HG02884 (cell line): ENCODE data around the gene ARHGEF16.

Source experiments
- ATAC-seq: cut with Tn5 transposase; IDR thresholded peaks from one replicate; pipeline ENCODE4 v1.9.1; 2021; ENCODE audit warnings: mild to moderate bottlenecking, moderate library complexity; ENCODE audit not compliant: unreplicated experiment

ARHGEF16 gene

DNA sequence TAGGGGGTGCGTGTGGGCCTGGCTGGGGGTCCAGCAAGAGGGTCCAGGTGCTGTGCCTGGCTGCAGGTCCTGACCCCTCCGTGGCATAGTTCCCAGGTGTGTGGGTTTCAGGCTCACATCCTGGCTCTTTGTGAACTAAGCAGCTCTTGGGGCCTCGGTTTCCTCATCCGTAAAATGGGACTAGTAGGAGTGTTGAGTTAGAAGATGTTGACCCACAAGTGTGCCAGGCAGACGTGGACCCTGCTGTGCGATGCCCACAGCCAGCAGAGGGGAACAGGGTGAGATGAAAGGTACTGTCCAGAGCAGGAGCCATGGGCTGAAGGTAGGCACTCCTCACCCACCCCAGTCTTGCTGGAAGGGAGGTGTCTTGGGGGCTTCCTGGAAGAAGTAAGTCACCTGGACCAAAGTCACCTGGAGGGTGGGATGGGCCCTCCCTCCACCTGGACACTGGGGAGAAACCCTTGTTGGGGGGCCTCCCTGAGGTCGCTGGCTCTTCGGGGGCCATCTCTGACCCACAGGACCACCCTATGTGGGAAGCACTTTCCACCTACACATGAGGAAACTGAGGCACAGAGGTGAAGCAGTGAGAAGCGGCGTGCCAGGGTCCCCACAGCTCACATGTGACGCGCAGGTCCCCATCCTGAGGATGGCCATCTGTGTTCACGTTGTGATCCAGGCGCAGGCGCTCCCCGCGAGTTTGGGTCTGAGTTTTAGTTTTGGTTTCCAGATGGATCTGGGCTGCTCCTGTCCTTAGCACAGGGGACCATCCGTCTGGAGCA, 1.4 kb downstream of the ARHGEF16 start:
- no peak for ATAC-seq

DNA sequence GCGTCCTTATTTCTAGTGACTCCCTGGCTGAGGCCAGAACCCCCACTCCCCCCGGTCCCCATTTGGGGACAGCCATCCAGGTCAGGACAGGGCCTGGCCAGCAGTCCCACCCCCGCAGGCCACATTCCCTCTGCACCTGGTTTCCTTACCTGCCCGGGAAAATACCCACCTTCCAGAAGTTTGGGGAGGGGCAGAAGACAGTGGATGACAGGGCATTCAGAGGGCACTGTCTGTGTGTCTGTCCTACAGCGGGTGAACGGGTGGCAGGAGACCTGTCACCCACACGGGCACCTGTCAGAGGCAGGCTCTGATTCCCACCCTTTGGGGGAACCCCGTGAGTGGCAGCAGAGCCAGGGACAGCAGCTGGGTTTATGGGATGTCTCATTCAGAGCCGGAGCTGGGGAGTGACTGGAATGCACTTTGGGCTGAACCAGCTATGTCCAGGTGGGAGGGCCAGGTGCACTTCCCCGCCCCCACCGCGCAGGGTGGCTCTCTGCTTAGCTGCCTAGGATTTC, 2.0 kb downstream of the ARHGEF16 start:
- ATAC-seq: no peak

DNA sequence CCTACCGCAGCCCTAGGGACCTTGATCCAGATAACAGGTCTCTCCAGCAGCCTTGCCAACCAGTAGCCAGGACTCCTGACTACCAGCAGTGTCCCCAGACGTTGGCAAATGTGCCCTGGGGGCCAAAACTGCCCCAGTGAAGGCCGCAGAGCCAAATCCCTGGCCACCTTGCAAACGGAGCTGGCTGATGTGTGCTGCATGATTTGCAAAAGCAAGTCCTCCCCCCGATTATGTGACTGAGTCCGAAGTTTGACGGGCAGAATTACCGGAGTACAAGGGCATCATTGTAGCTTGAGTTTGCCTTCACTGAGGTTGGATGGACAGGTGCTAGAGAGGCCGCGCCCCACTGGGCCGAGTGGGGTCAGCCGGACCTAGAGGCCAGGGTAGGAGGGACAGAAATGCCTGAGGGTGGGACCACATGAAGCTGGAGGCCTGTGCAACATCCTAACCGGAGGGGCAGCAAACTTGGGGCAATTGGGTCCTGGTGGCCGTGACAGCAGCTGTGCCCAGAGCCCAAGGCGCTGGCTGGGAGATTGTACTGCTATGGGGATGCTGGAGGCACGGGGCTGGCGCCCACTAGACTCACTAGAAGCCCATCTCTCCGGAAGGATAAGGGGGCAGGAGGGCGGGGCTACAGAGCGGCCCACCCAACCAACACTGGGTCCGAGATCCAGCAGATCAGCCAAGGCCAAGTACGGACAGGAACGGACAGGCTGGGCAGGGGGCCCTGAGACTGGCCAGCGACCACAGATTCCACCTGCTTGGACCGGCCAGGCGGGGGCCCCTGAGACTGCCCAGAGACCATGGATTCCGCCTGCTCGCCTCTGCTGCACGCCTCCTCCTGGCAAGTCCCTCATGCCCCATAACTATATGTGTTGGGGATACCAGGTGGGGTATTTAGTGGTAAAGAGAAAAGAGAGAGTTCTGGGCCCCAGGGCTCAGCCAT, 2.8 kb downstream of the ARHGEF16 start:
- ATAC-seq: no peak

DNA sequence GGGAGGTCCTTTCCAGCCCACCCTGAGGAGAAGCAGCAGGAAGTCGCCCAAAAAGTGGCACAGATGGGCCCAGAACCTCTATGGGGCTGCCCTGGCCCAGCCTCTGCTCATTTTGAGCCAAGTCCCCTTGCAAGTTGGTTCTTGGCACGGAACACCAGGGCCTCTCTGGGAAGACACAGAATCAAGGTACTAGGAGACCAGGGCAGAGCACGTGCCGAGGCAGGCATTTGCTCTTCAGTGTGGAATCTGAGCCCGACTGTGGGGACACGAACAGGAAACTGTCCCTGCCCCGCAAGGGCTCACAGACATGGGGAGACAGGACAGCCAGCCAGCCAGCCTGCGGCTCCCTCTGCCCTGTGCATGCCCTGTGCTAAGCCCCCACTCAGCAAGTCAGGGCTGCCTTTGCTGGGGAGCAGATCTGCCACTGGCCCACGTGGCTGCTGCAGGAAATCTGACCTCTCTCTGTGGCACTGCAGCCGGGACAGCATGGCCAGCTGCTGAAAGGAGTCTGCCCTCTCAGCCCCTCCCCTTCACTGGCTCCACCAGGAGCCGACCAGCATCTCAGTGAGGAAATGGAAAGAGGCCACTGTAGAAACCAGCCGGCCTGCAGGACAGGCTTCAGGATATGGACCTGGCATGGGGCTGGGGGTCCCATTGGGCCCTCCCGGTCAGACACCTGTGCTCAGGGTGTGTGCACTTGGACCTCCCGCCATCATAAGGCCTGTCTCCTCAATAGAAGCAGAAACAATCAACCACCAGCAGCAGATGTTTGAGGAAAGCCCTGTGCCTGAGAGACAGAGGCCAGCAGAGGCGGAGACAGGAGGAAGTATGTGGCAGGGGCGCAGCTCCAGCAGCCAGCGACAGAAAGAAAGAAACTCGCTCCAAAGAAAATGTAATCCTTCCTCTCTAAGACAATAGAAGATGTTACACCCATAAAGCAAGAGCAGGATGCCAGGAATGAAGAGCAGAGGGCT, 3.7 kb downstream of the ARHGEF16 start:
- no peak for ATAC-seq

DNA sequence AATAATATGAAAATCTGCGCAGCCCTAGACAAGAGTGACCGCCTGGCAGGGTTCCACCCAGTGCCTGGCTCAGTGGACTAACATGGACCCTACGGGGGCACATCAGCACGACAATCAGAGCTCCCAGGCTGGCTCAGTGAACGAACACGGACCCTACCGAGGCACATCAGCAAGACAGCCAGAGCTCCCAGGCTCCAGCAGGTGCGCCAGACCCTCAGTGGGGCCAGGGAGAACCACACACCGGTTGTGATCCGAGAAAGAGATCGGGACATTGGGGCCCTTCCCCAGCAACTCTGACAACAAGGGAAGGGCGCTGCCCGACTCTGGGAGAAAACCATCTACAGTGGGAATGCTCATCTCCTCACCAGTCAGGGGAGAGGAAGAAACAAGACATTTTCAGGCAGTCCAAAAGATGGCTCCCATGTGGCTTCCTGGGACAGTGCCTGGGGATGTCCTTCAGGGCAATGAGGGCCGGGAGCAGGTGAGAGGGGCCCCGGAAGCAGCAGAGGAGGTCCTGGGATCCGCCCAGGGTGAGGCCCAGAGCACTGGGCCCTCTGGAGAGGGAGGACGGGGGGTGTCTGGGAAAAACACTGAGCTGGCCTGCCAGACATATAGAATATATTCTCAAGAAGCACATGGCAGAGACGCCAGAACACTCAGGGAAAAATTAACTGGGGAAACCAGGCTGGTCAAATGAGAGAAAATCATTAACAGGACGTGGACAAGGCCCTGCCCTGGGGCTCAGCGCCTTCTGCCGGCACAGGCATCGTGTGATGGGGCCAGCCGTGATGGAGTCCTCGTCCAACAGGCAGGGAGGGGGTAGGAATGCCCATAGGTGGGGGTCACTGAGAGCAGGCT, 4.8 kb downstream of the ARHGEF16 start:
- no peak for ATAC-seq

DNA sequence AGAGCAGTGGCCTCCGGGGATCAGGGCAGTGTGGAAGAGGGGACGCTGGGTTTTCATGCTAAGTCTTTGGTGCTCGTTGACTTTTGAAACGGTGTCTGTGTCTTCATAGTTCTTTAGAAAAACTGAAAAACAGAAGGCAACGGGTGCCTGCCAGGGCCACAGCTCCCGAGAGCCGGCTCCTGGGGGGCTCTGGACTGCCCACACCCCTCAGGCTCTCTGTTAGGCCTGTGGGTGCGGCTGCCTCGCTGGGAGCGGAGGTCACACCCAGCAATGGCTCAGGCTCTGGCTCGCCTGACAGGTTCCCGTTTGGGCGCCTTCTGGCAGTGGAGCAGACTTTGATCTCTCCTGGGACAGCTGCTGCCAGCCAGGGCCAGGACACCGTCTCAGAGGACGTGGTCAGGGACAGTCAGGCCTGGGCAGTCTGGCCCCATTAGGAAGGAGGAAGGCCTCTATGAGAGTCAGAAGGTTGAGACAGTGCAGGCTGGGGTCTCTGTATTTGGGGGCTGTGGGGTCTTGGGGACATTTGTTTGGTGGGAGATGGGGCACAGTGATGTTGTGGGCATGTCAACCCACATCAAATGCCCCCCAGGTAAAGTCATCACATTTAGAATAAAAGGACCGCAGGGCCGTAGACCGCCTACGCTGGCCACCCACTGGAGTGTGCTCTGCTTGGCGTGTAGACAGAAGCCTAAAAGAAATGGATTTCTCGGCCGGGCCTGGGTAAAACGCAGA, 5.6 kb downstream of the ARHGEF16 start:
- ATAC-seq: no peak

DNA sequence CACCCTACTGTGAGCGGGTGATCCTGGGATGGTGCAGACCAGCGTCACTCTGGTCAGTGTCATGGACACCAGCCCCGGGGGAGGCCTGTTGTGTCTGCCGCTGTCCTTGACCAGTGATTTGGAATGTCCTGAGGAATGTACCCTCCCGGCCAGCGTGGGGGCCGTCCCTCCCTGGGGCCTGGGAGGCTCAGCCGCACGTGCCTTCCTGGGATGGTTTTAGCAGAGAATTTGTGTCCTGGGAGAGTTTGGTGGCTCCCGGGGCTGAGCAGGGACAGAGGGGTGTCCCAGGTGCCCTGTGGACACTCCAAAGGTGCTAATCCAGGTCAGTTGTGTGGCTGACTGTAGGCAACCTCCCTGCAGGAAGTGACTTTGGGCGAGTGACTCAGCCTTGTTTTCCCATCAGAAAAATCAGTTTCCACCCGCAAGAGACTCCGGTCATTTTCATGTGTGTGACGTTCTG, 6.2 kb downstream of the ARHGEF16 start:
- no peak for ATAC-seq

DNA sequence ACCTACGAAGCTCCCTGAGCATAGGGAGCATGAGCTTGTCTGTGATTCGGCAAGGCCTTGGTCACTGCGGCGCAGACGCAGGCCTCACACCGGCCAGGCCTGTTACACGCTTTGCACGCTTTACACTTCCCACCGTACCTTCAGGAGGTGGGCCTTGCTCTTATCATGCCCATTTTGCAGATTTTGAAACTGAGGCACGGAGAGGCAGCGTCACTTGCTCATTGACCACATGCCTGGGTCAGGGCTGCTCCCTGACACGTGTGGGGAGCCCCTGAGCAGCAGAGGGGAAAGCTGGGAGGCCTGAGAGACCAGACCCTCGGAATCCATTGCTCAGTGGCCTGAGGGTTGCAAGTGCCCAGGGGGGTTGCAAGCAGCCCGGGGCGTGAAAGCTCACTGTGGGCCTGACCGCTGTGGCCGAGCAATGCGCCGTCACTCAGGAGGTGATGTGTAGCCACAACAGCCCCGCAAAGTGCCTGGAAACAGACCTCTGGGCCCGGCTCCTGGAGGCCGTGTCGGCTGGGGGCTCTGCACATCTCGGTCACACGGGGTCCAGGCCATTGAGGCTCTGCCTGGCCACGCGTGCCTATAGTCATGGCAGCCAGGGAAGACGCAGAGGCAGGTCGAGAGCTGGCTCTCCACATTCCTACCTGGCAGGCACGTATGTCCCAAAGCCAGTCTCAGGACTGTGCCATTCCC, 6.9 kb downstream of the ARHGEF16 start:
- no peak for ATAC-seq

DNA sequence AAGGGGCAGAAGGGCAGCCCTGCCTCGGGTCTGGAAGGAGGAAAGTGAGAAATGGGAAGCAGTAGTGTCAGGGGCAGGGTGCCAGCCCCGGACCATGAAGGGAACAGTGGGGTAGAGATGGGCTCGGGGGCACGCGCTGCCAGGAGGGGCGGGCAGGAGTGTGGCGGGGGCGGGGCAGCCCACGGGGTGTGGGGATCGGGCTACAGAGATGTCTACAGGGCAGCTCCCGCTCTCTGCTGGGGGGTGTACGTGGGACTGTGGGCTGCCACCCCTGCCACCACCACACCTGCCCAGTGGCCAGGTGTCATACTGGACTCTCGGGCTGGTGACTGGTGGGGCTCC, 7.4 kb downstream of the ARHGEF16 start:
- no peak for ATAC-seq

DNA sequence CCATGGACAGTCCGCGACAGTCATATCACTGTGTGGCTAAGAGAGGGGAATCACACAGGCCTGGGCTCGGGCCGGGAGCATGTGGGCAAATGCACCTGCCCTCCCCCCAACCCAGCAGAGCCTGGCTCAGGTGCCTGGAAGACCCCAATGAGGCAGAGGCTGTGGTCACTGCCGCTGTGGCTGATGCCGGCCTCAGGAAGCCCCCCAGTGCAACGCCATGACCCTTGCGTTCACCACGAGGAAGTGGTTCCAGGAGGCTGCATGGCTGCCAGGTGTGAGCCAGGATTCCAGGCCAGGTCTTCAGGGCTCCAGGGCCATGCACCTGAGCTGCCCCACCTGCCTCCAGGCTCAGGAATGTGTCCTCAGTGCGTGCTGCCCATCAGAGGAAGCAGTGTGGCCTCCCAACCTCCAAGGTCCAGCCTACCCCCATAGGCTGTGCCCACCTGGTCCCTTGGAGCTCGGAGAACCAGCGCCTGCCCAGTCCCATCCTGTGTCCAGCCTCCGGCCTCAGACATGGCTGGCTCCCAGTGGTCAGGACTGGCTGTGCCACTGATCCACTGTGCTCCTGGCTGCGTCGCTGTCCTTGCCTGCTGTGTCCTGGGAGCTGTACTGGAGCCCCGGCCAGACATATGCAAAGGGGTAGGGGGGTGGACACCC, 8.0 kb downstream of the ARHGEF16 start:
- no peak for ATAC-seq

DNA sequence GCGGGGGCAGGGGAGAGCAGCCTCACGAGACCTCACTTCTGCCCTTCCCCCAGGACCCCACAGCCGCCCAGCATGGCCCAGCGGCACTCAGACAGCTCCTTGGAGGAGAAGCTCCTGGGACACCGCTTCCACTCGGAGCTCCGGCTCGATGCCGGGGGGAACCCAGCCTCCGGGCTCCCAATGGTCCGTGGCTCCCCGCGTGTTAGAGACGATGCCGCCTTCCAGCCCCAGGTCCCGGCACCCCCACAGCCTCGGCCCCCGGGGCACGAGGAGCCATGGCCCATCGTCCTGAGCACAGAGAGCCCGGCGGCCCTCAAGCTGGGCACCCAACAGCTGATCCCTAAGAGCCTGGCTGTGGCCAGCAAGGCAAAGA, 8.5 kb downstream of the ARHGEF16 start:
- no peak for ATAC-seq

DNA sequence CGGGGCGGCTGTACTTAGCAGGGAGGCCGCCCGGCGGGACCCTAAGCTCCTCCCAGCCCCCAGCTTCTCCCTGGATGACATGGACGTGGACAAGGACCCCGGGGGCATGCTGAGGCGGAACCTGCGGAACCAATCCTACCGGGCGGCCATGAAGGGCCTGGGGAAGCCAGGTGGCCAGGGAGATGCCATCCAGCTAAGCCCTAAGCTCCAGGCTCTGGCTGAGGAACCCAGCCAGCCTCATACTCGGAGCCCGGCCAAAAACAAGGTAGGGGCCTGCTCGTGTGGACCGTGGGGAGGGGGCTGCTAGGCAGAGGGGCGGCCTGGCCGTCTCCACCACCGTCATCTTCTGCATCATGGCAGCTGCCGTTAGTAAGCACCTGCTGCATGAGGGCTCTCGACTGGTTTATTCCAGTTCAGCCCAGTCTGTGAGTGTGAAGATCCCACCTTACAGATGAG, 9.0 kb downstream of the ARHGEF16 start:
- no peak for ATAC-seq

DNA sequence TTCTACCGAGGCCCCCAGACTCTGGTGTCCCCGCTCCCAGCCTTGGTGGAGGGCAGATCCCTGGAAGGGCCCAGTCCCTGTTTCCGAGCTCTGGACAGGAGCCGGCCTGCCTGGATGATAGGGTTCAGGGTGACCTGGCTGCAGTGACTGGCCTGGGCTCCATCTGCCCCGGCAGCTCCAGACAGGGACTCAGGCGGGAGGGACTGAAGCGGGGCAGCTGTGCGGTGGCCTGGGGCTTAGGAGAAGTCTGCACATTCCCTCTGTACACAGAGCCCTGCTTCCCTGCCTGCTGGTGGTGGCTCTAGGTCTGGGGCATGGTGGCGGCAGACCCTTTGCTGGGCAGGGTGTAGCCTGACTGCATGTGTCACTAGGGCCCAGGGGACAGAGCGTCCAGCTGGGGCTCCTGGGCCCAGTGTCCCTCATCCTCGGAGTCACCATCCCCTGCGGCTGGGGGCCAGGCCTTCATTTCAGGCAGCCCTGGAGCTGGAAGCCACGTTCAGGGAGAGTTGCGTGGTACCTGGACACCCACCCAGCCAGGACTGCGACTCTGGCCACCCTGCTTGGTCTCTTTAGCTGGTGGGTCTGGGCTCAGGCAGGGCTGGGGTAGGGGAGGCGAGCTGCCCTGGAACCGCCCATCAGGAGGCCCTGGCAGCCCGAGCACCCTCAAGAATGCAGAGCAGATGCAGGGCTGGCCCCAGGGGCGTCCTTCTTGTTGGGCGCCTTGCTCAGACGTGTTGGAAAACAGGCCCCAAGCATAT, 9.6 kb downstream of the ARHGEF16 start:
- ATAC-seq: no peak

DNA sequence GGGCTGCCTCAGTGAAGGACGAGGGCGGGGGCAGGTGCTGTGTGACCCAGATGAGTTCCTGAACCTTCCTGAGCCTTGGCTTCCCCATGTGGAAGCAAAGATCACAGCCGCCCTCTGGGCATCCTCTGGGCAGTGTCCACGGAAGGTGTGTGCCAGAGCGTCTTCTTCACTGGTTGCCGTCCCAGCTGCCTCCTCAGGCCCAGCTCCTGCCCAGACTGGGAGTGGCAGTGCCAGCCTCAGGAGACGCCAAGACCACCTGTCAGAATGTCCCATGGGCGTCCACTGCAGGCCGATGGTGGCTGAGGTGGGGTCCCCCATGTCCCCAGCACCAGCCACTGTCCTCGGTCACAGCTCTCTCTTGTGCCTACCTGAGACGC, 10.2 kb downstream of the ARHGEF16 start:
- no peak for ATAC-seq

DNA sequence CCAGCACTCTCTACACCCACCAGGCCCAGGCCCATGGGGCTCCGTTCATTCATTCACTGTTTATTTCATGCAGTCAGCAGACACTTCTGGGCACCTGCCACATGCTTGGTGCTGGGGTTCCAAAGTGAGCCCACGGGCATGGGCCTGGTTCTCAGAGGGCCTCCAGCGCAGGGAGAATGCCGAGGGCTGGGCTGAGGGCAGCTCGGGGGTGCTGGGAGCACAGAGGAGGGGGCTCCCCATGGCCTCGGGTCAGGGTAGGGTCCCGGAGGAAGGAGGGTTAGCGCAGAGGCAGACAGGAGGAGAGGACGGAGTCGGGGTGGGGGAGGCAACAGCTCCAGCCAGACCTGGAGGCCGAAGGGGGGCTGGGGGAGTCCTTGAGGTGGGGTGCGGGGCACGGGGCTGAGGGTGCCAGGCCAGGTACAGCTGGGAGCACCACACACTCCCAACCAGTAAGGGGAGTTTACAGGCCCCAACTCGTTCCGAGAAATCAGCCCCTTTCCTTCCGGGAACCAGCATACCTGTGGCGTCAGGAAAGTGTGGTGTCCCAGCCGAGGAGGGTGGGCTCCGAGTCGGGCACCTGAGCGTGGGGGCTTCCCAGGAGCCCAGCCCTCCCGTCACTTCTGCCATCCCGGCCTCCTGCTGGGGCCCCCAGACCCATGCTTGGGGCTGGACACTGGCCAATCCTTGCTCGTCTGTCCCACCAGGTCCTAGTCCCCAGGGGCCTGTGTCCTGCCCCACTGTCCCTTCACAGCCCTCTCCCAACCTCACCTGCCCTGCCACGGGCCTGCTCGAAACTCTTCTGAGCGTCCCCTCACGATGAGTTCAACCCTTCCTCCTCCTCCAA, 10.8 kb downstream of the ARHGEF16 start:
- no peak for ATAC-seq

DNA sequence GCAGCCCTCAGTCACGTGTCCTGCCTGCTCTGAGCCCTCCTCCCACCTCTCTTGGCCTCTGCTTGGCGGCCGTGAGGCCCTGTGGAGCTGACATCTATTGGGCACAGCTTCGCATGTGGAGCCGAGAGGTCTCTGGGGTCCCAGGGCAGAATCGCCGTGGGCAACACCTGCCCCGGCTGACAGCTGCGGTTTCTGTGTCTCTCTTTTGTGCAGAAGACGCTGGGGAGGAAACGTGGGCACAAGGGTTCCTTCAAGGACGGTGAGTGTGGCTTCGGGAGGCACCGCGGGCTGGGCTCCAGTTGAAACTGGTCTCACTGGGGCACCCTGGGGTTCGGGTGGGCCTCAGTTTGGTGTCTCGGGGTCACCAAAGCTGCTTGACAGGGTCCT, 11.5 kb downstream of the ARHGEF16 start:
- no peak for ATAC-seq
